ENCODE data around the gene XPR1.
A peak's percentile ranks its signal among the peaks of the same experiment; 100 is the strongest.

Gene XPR1

DNA sequence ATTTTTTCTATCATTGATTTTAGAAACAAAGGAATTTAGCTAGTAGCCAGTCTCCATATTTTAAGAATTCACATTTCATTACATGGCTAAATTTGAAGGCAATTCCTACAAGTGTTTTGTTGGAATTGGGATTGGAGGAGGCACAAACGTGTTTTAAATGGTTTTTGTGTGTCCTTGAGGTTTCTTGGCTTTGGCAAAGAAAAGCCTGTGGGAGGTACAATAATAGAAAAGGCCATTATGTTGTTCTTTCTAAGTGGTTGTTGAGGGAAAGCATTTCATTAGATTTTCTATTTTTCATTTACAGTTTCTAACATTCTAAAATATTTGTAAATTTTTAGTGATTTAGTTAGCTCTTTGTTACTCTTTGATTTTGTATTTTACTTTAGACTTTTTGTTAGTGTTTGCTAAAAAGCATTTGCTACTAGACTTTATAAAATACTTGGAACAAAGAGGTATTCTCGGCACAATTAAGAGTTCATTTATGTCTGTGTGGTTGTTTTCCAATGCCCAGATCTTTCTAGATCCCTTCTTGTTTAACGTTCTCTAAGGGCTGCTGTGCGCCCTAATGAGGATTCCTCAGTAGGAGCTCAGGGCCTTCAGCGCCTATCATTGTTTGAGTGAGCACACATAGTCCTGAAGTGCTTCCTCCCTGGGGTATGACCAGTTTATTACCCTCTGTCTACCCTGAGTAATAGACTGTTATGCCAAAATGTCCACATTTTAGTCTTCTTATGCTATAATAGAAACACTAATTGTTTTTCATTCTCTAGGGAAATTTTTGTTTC lies 210.9 kb downstream of the XPR1 start:
- TF ChIP-seq, protein P1, sequence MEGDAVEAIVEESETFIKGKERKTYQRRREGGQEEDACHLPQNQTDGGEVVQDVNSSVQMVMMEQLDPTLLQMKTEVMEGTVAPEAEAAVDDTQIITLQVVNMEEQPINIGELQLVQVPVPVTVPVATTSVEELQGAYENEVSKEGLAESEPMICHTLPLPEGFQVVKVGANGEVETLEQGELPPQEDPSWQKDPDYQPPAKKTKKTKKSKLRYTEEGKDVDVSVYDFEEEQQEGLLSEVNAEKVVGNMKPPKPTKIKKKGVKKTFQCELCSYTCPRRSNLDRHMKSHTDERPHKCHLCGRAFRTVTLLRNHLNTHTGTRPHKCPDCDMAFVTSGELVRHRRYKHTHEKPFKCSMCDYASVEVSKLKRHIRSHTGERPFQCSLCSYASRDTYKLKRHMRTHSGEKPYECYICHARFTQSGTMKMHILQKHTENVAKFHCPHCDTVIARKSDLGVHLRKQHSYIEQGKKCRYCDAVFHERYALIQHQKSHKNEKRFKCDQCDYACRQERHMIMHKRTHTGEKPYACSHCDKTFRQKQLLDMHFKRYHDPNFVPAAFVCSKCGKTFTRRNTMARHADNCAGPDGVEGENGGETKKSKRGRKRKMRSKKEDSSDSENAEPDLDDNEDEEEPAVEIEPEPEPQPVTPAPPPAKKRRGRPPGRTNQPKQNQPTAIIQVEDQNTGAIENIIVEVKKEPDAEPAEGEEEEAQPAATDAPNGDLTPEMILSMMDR (IDR thresholded peaks at IDR 0.05) = no peak
- no peak for DNase-seq
- Mint-ChIP-seq H3K27me3 (ENCODE audit: low read depth, poor library complexity) (no peaks in the 10 kb centered on the region), H3K4me1 (peaks cover 21% of the 10 kb centered on the region), H3K9me3 (peaks cover 6% of the 10 kb centered on the region), H3K36me3 (ENCODE audit: low read depth) (peaks cover 12% of the 10 kb centered on the region), H3K4me3 (no peak overlapping the region), H3K27ac (peak overlapping the region; percentile 90)

DNA sequence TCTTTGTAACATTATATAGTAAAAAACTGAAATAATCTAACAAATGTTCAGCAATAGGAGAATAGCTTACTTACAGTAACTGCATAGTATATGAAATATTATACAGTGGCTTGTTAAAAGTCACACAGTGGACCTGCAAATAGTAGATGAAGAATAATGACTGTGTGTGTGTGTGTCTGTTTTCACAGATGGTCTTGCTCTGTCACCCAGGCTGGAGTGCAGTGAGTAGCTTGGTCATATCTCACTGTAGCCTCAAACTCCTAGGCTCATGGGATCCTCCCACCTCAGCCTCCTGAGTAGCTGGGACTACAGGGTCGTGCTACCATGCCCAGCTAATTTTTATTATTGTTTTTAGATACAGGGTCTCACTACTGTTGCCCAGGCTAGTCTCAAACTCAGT lies 213.5 kb downstream of the XPR1 start:
- Mint-ChIP-seq H3K9me3 (no peaks in the 10 kb centered on the region), H3K27ac (no peak overlapping the region), H3K4me1 (peaks cover 21% of the 10 kb centered on the region), H3K27me3 (ENCODE audit: low read depth, poor library complexity) (no peaks in the 10 kb centered on the region), H3K4me3 (no peak overlapping the region), H3K36me3 (ENCODE audit: low read depth) (peaks cover 5% of the 10 kb centered on the region)
- DNase-seq = no peak
- TF ChIP-seq, protein P1 (IDR thresholded peaks at IDR 0.05) = no peak

DNA sequence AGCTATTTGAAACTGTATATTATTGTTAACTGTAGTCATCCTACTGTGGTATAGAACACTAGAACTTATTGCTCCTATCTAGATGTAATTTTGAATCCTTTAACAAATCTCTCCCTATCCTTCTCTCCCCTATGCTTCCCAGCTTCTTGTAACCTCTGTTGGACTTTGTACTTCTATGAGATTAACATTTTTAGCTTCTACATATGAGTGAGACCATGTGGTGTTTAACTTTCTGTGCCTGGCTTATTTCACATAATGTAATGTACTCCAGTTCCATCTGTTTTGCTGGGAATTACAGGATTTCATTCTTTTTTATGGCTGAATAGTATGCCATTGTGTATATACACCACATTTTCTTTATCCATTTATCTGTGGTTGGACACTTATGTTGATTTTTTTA lies 216.4 kb downstream of the XPR1 start:
- TF ChIP-seq, protein P1 (IDR thresholded peaks at IDR 0.05) = no peak
- DNase-seq = no peak
- no peaks in the 10 kb centered on the region for H3K27me3 Mint-ChIP-seq (ENCODE audit: low read depth, poor library complexity)
- no peak overlapping the region for H3K27ac Mint-ChIP-seq
- H3K9me3 Mint-ChIP-seq = no peaks in the 10 kb centered on the region
- H3K36me3 Mint-ChIP-seq (ENCODE audit: low read depth) = peaks cover 23% of the 10 kb centered on the region
- H3K4me3 Mint-ChIP-seq = no peak overlapping the region
- peaks cover 1% of the 10 kb centered on the region for H3K4me1 Mint-ChIP-seq

DNA sequence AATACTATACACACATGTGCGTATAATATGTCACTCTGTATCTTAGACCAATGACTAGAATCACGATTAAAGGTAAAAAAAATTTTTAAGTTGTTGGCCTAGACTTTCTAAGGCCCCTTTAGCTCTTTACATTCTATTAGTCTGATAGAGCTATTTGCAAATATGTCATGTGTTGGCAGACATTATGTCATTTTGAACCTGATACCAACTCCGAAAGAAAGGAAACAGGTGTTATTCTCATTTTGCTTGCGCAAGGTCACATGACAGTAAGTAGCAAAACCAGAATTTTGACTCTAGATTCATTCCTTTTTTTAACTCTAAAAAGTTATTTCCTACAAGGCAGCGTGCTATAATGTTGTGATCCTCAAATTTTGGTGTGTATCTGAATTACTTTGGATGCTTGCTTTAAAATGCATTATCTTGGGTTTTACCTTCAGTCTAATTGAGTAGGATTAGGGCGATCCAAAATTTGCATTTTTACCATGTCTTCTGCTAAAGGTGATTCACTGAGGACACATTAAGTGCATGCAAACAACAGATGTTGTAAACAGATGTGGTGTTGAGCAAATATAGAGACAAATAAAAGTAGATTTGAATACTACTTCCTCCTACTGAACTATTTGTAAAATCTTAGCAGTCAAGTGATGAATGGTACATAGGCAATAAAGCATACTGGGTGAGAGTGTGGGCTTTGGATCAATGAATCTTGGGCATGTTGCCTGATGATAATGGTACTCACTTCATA lies 217.4 kb downstream of the XPR1 start:
- H3K9me3 Mint-ChIP-seq = no peaks in the 10 kb centered on the region
- H3K4me1 Mint-ChIP-seq = peaks cover 11% of the 10 kb centered on the region
- no peak for DNase-seq
- peaks cover 27% of the 10 kb centered on the region for H3K36me3 Mint-ChIP-seq (ENCODE audit: low read depth)
- H3K27ac Mint-ChIP-seq = no peak overlapping the region
- no peaks in the 10 kb centered on the region for H3K27me3 Mint-ChIP-seq (ENCODE audit: low read depth, poor library complexity)
- no peak overlapping the region for H3K4me3 Mint-ChIP-seq
- TF ChIP-seq, protein P1 (IDR thresholded peaks at IDR 0.05) = no peak

DNA sequence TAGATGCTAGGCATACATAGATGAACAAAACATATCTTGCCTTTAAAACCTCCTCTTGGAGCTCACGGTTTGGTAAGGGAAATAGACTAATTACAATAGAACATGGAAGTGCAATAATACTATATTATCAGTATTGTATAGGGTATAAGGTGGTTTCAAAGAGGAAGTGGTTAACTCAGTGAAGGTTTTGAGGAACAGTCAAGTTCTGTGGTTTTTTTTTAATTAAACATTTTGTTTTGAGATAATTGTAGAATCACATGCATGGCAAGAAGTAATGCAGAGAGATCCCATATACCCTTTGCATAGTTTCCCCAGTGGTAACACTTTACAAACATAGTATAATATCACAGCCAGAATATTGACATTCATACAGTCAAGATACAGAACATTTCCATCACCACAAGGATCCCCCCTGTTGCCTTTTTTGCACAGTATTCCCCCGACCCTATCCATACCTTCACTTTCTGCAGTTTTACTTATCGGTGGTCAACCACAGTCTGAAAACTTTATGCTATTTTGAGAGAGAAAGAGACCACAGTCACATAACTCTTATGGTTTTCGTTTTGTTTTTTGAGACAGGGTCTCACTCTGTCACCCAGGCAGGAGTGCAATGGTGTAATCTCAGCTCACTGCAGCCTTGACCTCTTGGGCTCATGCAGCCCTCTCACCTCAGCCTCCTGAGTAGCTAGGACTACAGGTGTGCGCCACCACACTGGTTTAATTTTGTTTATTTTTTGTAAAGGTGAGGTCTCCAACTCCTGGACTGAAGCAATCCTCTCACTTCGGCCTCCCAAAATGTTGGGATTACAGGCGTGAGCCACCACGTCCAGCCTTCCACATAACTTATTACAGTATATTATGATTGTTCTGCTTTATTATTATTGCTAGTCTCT lies 220.4 kb downstream of the XPR1 start:
- Mint-ChIP-seq H3K27ac (no peak overlapping the region), H3K36me3 (ENCODE audit: low read depth) (peaks cover 27% of the 10 kb centered on the region), H3K4me1 (peaks cover 22% of the 10 kb centered on the region), H3K9me3 (no peaks in the 10 kb centered on the region), H3K27me3 (ENCODE audit: low read depth, poor library complexity) (no peaks in the 10 kb centered on the region), H3K4me3 (no peak overlapping the region)
- TF ChIP-seq, protein P1 (IDR thresholded peaks at IDR 0.05) = no peak
- no peak for DNase-seq
